Measurements from ENCODE around the gene KCNH1. TPM values are rescaled to one million over a fixed set of nuclear protein-coding genes. Genes with fewer than 3 reads are reported as not detected.

KCNH1 gene
- total and polyA plus RNA-seq, 10 of the 15 experiments (the other 5 are each of a cell fraction or from before 2014, with no cell fraction given) = 0.02 to 0.04 (median 0.04) TPM; not detected in 7

- no peaks in the 10 kb centered on the region for H3K4me1 ChIP-seq (ENCODE audit: control insufficient read depth, insufficient read depth, low read length)
- no peak overlapping the region for H3K9ac ChIP-seq (ENCODE audit: control insufficient read depth, insufficient read depth, low read length)
- H3K9me3 ChIP-seq (replicated peaks; ENCODE audit: control insufficient read depth, insufficient read depth, low read length) = no peaks in the 10 kb centered on the region
- POLR2A ChIA-PET = no interaction called here
- no peak overlapping the region for H2AFZ ChIP-seq (ENCODE audit: control insufficient read depth, low read depth, low read length)
- in situ Hi-C loops (cut with MboI) = no loop called here
- no peak for TF ChIP-seq RAD21 (IDR thresholded peaks at IDR 0.05; ENCODE audit: insufficient read depth, low read depth, low read length)
- TF ChIP-seq SMAD5 (IDR thresholded peaks at IDR 0.05; ENCODE audit: low read depth) = no peak
- no peak for TF ChIP-seq ELK1 (IDR thresholded peaks at IDR 0.05; ENCODE audit: low read depth, low read length)
- TF ChIP-seq NFIC (IDR thresholded peaks at IDR 0.05; ENCODE audit: low read depth, low read length) = no peak
- TF ChIP-seq SRF (IDR thresholded peaks at IDR 0.05; ENCODE audit: low read depth in 2 of 2, low read length in 2 of 2) = no peak
- TF ChIP-seq NFXL1 (IDR thresholded peaks at IDR 0.05; ENCODE audit: borderline replicate concordance) = no peak
- TF ChIP-seq GATAD2B (conservative IDR thresholded peaks at IDR 0.05; ENCODE audit: low read depth) = no peak
- no peak for TF ChIP-seq ETV6 (conservative IDR thresholded peaks at IDR 0.05 in 1 of 2, IDR thresholded peaks at IDR 0.05 in 1 of 2; ENCODE audit: borderline replicate concordance in 1 of 2, low read depth in 1 of 2)
- TF ChIP-seq IKZF2 (IDR thresholded peaks at IDR 0.05) = no peak
- TF ChIP-seq NR2F1 (conservative IDR thresholded peaks at IDR 0.05) = no peak
- H3K27ac ChIP-seq (ENCODE audit: control insufficient read depth, insufficient read depth) = no peak overlapping the region
- 45% methylated on average over 4 of the region's 4 CpGs for WGBS (ENCODE audit: insufficient coverage, insufficient replicate concordance, low lambda C conversion rate, missing lambda C conversion rate)
- H3K79me2 ChIP-seq (ENCODE audit: control insufficient read depth, insufficient read depth, low read length) = no peaks in the 10 kb centered on the region
- no peaks in the 10 kb centered on the region for H3K27me3 ChIP-seq (replicated peaks in 1 of 2; ENCODE audit: control insufficient read depth in 2 of 2, insufficient read depth in 2 of 2, low read length in 1 of 2)
- no peak for DNase-seq (ENCODE audit: low read depth, low spot score)
- CTCF ChIA-PET = no interaction called here
- RAD21 ChIA-PET (ENCODE audit: unreplicated experiment) = no interaction called here
- no peak for ATAC-seq
- no peak overlapping the region for H3K4me2 ChIP-seq (ENCODE audit: control insufficient read depth, insufficient read depth)
- SMC1A ChIA-PET (ENCODE audit: uncharacterized antibody, unreplicated experiment) = interaction anchor here (0.6 kb wide), 1 partner anchor 13 kb away, joined by 3 read pairs; no protein-coding TSS in a partner anchor
- H3K36me3 ChIP-seq (ENCODE audit: control insufficient read depth in 2 of 2, insufficient read depth in 2 of 2, low read length in 1 of 2) = no peaks in the 10 kb centered on the region
- no peaks in the 10 kb centered on the region for H4K20me1 ChIP-seq (ENCODE audit: control insufficient read depth, insufficient read depth)
- H3K4me3 ChIP-seq = no peak overlapping the region
- BruUV-seq (replicated peaks) = no TSS peak
- intact Hi-C loops (cut with micrococcal nuclease; ENCODE audit: unreplicated experiment) = no loop called here
- no peak for FAIRE-seq
Measured at GRCh38 chr1:210801501-210801900, 332.4 kb downstream of the KCNH1 start.

All from GM12878 (cell line).